ENCODE results near the gene FBXO28. TPM values are rescaled to one million over a fixed set of nuclear protein-coding genes. Genes with fewer than 3 reads are reported as not detected.
A peak's percentile ranks its signal among the peaks of the same experiment; 100 is the strongest.

FBXO28 gene
- total and polyA plus RNA-seq, 2 donors (not counting 3 experiments of a cell fraction or from before 2014, with no cell fraction given): 8.9 to 32.6 TPM

GRCh38 chr1:224064150-224064549, 49.8 kb upstream of the FBXO28 start:
- Histone ChIP-seq H4K20me1 (replicated peaks; ENCODE audit: control insufficient read depth, extremely low read depth, insufficient read depth, low read length) (no peaks in the 10 kb centered on the region), H3K9me3 (replicated peaks; ENCODE audit: control insufficient read depth, insufficient read depth, low read length) (peaks cover 2% of the 10 kb centered on the region), H3K79me2 (ENCODE audit: control insufficient read depth, insufficient read depth, low read length) (no peaks in the 10 kb centered on the region), H3K4me2 (ENCODE audit: insufficient read depth, low read length) (no peak overlapping the region), H3K36me3 (ENCODE audit: control insufficient read depth in 2 of 2, extremely low read depth in 1 of 2, insufficient read depth in 2 of 2, low read length in 2 of 2) (no peaks in the 10 kb centered on the region), H3K9ac (replicated peaks; ENCODE audit: extremely low read depth, insufficient read depth, low read length) (no peak overlapping the region), H3K27ac (ENCODE audit: insufficient read depth, low read depth, low read length) (no peak overlapping the region), H3K4me3 (replicated peaks in 1 of 3; ENCODE audit: insufficient read depth in 1 of 3, low read depth in 1 of 3, low read length in 3 of 3) (no peak overlapping the region), H3K27me3 (ENCODE audit: control insufficient read depth in 2 of 2, insufficient read depth in 2 of 2, low read length in 2 of 2) (no peaks in the 10 kb centered on the region), H3K4me1 (ENCODE audit: control insufficient read depth, extremely low read depth, insufficient read depth, low read length) (peaks cover 18% of the 10 kb centered on the region), H2AFZ (ENCODE audit: low read depth, low read length) (no peak overlapping the region), H3K9me1 (replicated peaks; ENCODE audit: control insufficient read depth, extremely low read depth, insufficient read depth, low read length) (no peaks in the 10 kb centered on the region)
- ChIA-PET POLR2A (no interaction called here), CTCF (interaction anchor here (6.1 kb wide), 1 partner anchor 13 kb away, joined by 45 read pairs; no protein-coding TSS in a partner anchor)
- BruUV-seq (replicated peaks): no TSS peak
- no peak for TF ChIP-seq MAX (IDR thresholded peaks at IDR 0.05; ENCODE audit: insufficient read depth, insufficient read length)
- dilution Hi-C loops (cut with MboI; ENCODE audit: extremely low pct_ligation_motif_present, low sequenced_read_pairs) (no loop called here), intact Hi-C loops (cut with micrococcal nuclease) (no loop called here)
- no peak for DNase-seq (ENCODE audit: low read depth, low spot score)
- FAIRE-seq: no peak

GRCh38 chr1:224065455-224065854, 48.5 kb upstream of the FBXO28 start:
- no peaks in the 10 kb centered on the region for H3K27me3 ChIP-seq (ENCODE audit: control insufficient read depth in 2 of 2, insufficient read depth in 2 of 2, low read length in 2 of 2)
- dilution Hi-C loops (cut with MboI; ENCODE audit: extremely low pct_ligation_motif_present, low sequenced_read_pairs) (no loop called here), intact Hi-C loops (cut with micrococcal nuclease) (no loop called here)
- H3K9me3 ChIP-seq (replicated peaks; ENCODE audit: control insufficient read depth, insufficient read depth, low read length): no peaks in the 10 kb centered on the region
- H3K9ac ChIP-seq (replicated peaks; ENCODE audit: extremely low read depth, insufficient read depth, low read length): no peak overlapping the region
- H3K4me2 ChIP-seq (ENCODE audit: insufficient read depth, low read length): peak overlapping the region; percentile 12
- CTCF ChIA-PET: interaction anchor here (1.5 to 6.1 kb wide), 3 partner anchors 10 to 42 kb away, joined by 4 to 45 read pairs (median 5); no protein-coding TSS in a partner anchor
- peaks cover 17% of the 10 kb centered on the region for H3K4me1 ChIP-seq (ENCODE audit: control insufficient read depth, extremely low read depth, insufficient read depth, low read length)
- TF ChIP-seq MAX (IDR thresholded peaks at IDR 0.05; ENCODE audit: insufficient read depth, insufficient read length) (no peak), FOS (IDR thresholded peaks at IDR 0.05; ENCODE audit: borderline replicate concordance, insufficient read depth, low read length) (peak; percentile 6), POLR2AphosphoS5 (IDR thresholded peaks at IDR 0.05; ENCODE audit: insufficient read depth, low read depth, low read length) (peak; percentile 71)
- FAIRE-seq: no peak
- no peaks in the 10 kb centered on the region for H4K20me1 ChIP-seq (replicated peaks; ENCODE audit: control insufficient read depth, extremely low read depth, insufficient read depth, low read length)
- no peaks in the 10 kb centered on the region for H3K9me1 ChIP-seq (replicated peaks; ENCODE audit: control insufficient read depth, extremely low read depth, insufficient read depth, low read length)
- no peak overlapping the region for H2AFZ ChIP-seq (ENCODE audit: low read depth, low read length)
- POLR2A ChIA-PET: no interaction called here
- peak overlapping the region; percentile 26 for H3K27ac ChIP-seq (ENCODE audit: insufficient read depth, low read depth, low read length)
- H3K79me2 ChIP-seq (ENCODE audit: control insufficient read depth, insufficient read depth, low read length): no peaks in the 10 kb centered on the region
- no peaks in the 10 kb centered on the region for H3K36me3 ChIP-seq (ENCODE audit: control insufficient read depth in 2 of 2, extremely low read depth in 1 of 2, insufficient read depth in 2 of 2, low read length in 2 of 2)
- H3K4me3 ChIP-seq (replicated peaks in 1 of 3; ENCODE audit: insufficient read depth in 1 of 3, low read depth in 1 of 3, low read length in 3 of 3): no peak overlapping the region
- no TSS peak for BruUV-seq (replicated peaks)
- DNase-seq (ENCODE audit: low read depth, low spot score): no peak

Data from endothelial cell of umbilical vein (primary cell).